SU-DHL-6 (cell line): Measurements from ENCODE around the gene FOXO3.

Source experiments
- EZH2phosphoT487 ChIP-seq: fragments of 200-600 bp; sonication (generic), shearing (Covaris generic); conservative IDR thresholded peaks from 2 replicates; pipeline ENCODE4 v1.6.1; 2018; ENCODE audit warnings: mild to moderate bottlenecking, antibody characterized with exemption, low read length, moderate library complexity, mixed read lengths
- TF ChIP-seq, protein P1 (sequence below): fragments of 200-600 bp; sonication (generic); IDR thresholded peaks from one replicate; pipeline ENCODE4 v1.5.1; 2017; ENCODE audit warnings: antibody characterized with exemption, mild to moderate bottlenecking, low read length, moderate library complexity; ENCODE audit not compliant: insufficient read depth, poor library complexity, severe bottlenecking

GRCh38 chr6:108582618-108583017 is 21.9 kb downstream of the FOXO3 start:
- TF ChIP-seq, protein P1, sequence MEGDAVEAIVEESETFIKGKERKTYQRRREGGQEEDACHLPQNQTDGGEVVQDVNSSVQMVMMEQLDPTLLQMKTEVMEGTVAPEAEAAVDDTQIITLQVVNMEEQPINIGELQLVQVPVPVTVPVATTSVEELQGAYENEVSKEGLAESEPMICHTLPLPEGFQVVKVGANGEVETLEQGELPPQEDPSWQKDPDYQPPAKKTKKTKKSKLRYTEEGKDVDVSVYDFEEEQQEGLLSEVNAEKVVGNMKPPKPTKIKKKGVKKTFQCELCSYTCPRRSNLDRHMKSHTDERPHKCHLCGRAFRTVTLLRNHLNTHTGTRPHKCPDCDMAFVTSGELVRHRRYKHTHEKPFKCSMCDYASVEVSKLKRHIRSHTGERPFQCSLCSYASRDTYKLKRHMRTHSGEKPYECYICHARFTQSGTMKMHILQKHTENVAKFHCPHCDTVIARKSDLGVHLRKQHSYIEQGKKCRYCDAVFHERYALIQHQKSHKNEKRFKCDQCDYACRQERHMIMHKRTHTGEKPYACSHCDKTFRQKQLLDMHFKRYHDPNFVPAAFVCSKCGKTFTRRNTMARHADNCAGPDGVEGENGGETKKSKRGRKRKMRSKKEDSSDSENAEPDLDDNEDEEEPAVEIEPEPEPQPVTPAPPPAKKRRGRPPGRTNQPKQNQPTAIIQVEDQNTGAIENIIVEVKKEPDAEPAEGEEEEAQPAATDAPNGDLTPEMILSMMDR, result no peak
- TF ChIP-seq EZH2phosphoT487, result no peak
